B cell (primary cell): Measurements from ENCODE around the gene DPM1. TPM values are rescaled to one million over a fixed set of nuclear protein-coding genes. Genes with fewer than 3 reads are reported as not detected.
A peak's percentile ranks its signal among the peaks of the same experiment; 100 is the strongest.

Experiments
- ATAC-seq: fragments of 200-7000 bp; cut with Tn5 transposase; one replicate; pipeline ENCODE4 v1.10.0; 2021; ENCODE audit warnings: low read depth, mild to moderate bottlenecking, moderate number of reproducible peaks, moderate library complexity
- CTCF ChIA-PET: fragments of 350-600 bp; sonication (Branson Sonifier 250); formaldehyde crosslinking; loops from one replicate; lab custom pipeline; 2021; ENCODE audit warnings: antibody characterized with exemption, inconsistent platforms; lab: Charles Lee
- POLR2A ChIA-PET: fragments of 350-600 bp; sonication (Branson Sonifier 250); formaldehyde crosslinking; loops from one replicate; lab custom pipeline; 2021; ENCODE audit warnings: antibody characterized with exemption; lab: Charles Lee
- DNase-seq: peaks from one replicate; pipeline ENCODE4 v3.0.0; 2013
- H2AFZ ChIP-seq: 2 replicates; pipeline ENCODE4 v1.6.1; 2012; ENCODE audit warnings: mild to moderate bottlenecking, low read depth, low read length; ENCODE audit not compliant: insufficient read depth, poor library complexity, severe bottlenecking
- H3K27ac ChIP-seq, 2 donors: 1 replicate in 1 of 2; 2 replicates in 1 of 2; pipeline ENCODE4 v1.5.1; 2012 to 2013; ENCODE audit warnings: low read length in 2 of 2, mild to moderate bottlenecking in 2 of 2, moderate library complexity in 1 of 2
- H3K27me3 ChIP-seq, 4 experiments: fragments of 200-600 bp in 1 of 4; sonication (generic) in 1 of 4; replicated peaks in 1 of 4; 1 replicate in 2 of 4; 2 replicates in 2 of 4; pipeline versions ENCODE4 v1.6.1 to v1.7.0; 2013 to 2016; ENCODE audit warnings: low read length in 3 of 4, mild to moderate bottlenecking in 2 of 4, mixed read lengths in 1 of 4, moderate library complexity in 1 of 4; ENCODE audit not compliant: insufficient read depth in 4 of 4, control insufficient read depth in 3 of 4; ENCODE audit errors: control extremely low read depth in 1 of 4
- H3K36me3 ChIP-seq, 2 experiments: replicated peaks in 1 of 2; 1 replicate in 1 of 2; 2 replicates in 1 of 2; pipeline versions ENCODE4 v1.6.1 to v1.7.1; 2013; ENCODE audit warnings: low read length in 1 of 2; ENCODE audit not compliant: insufficient read depth in 2 of 2, control insufficient read depth in 1 of 2; ENCODE audit errors: control extremely low read depth in 1 of 2, extremely low read depth in 1 of 2
- H3K4me1 ChIP-seq, 2 donors: fragments of 200-600 bp in 1 of 2; sonication (generic) in 1 of 2; 1 replicate in 1 of 2; 2 replicates in 1 of 2; pipeline versions ENCODE4 v1.5.1 to v1.6.1; 2013 to 2017; ENCODE audit warnings: low read length in 2 of 2; ENCODE audit not compliant: control insufficient read depth in 2 of 2, insufficient read depth in 2 of 2
- H3K4me2 ChIP-seq: replicated peaks from 2 replicates; pipeline ENCODE3; 2012; ENCODE audit warnings: mild to moderate bottlenecking, low read depth, low read length; ENCODE audit not compliant: poor library complexity, severe bottlenecking
- H3K4me3 ChIP-seq, 5 experiments: fragments of 200-600 bp in 1 of 5; sonication (generic) in 1 of 5; 1 replicate in 3 of 5; 2 replicates in 2 of 5; pipeline versions ENCODE4 v1.5.1 to v1.7.0; 2011 to 2016; ENCODE audit warnings: low read length in 4 of 5, mild to moderate bottlenecking in 4 of 5, low read depth in 2 of 5, control low read depth in 1 of 5, moderate library complexity in 1 of 5; ENCODE audit not compliant: insufficient read depth in 1 of 5; ENCODE audit errors: control extremely low read depth in 1 of 5, extremely low read depth in 1 of 5
- H3K79me2 ChIP-seq: fragments of 200-600 bp; sonication (generic); one replicate; pipeline ENCODE4 v1.6.0; 2016; ENCODE audit warnings: low read length; ENCODE audit not compliant: control insufficient read depth, insufficient read depth
- H3K9ac ChIP-seq: fragments of 200-600 bp; sonication (generic); 2 replicates; pipeline ENCODE4 v1.6.1; 2017; ENCODE audit warnings: mild to moderate bottlenecking, low read length, moderate library complexity
- H3K9me3 ChIP-seq, 3 donors: one replicate each; pipeline versions ENCODE4 v1.6.1 to v1.7.1; 2013; ENCODE audit warnings: low read length in 2 of 3; ENCODE audit not compliant: control insufficient read depth in 2 of 3, insufficient read depth in 1 of 3; ENCODE audit errors: control extremely low read depth in 1 of 3
- H4K20me1 ChIP-seq: 2 replicates; pipeline ENCODE4 v1.6.0; 2012; ENCODE audit warnings: mild to moderate bottlenecking, low read length; ENCODE audit not compliant: insufficient read depth, control insufficient read depth, poor library complexity, severe bottlenecking
- H3K27ac Mint-ChIP-seq: one replicate; pipeline ENCODE4 v1.8.0; 2021; ENCODE audit warnings: mixed read lengths
- H3K27me3 Mint-ChIP-seq: one replicate; pipeline ENCODE4 v1.8.0; 2021; ENCODE audit warnings: mixed read lengths
- H3K4me1 Mint-ChIP-seq: one replicate; pipeline ENCODE4 v1.8.0; 2021; ENCODE audit warnings: mixed read lengths
- H3K4me3 Mint-ChIP-seq: one replicate; pipeline ENCODE4 v1.8.0; 2021; ENCODE audit warnings: mixed read lengths
- H3K9me3 Mint-ChIP-seq: one replicate; pipeline ENCODE4 v1.8.0; 2022; ENCODE audit warnings: mixed read lengths; ENCODE audit not compliant: insufficient read depth
- EZH2 ChIP-seq: IDR thresholded peaks from 2 replicates; pipeline ENCODE4 v1.6.1; 2012; ENCODE audit warnings: borderline replicate concordance, low read depth, mild to moderate bottlenecking, moderate library complexity, low read length; ENCODE audit not compliant: insufficient read depth, poor library complexity, severe bottlenecking
- WGBS: methylation state at CpG from one replicate; pipeline ENCODE4 v1.1.5; 2013; ENCODE audit warnings: missing lambda C conversion rate; ENCODE audit not compliant: insufficient coverage; 5-methylcytosine and 5-hydroxymethylcytosine counted together
- intact Hi-C: fragments of 100-400 bp; cut with micrococcal nuclease; formaldehyde crosslinking; loops from one replicate; pipeline ENCODE4 v1.10.0; 2022
- polyA plus RNA-seq: library from polyadenylated mRNA; depleted of rRNA; stranded (reverse); fragments of >200 nt; gene quantifications from 2 replicates; pipeline ENCODE4 v1.2.3, GENCODE V29; 2012
- total RNA-seq, 2 donors: library from RNA; stranded (reverse); fragments of 120-200 nt in 1 of 2; gene quantifications; 1 replicate in 1 of 2; 2 replicates in 1 of 2; pipeline versions ENCODE4 v1.2.3 to v1.2.4, GENCODE V29; 2013 to 2022
- TF ChIP-seq, protein P1 (sequence below): fragments of 200-600 bp; IDR thresholded peaks from one replicate; pipeline ENCODE4 v1.8.0; 2022; ENCODE audit warnings: antibody characterized with exemption, mild to moderate bottlenecking

The DPM1 gene
- total and polyA plus RNA-seq, 2 donors (not counting 1 experiment from before 2014, with no cell fraction given), result 13.4 to 35.2 TPM

DNA sequence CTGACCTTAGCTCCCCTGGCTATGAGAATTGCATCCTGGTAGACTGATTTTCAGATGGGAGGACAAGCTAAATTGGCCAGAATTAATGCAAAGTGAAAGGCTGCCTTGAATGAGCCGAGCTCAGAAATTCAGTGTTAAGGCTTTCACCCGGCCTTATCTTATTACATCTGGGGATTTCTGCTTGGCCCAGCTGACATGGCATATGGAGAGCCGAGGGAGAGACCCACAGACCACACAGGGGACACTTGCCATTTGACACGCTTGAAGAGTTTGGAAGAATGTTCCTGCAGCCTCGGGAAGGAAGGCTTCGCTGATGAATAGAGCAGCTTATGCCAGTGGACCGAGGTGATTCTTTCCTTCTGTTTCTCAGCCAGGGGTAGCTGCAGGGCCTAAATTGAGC lies 9.3 kb upstream of the DPM1 start:
- Mint-ChIP-seq H3K4me1 (no peaks in the 10 kb centered on the region), H3K27ac (no peak overlapping the region), H3K9me3 (no peaks in the 10 kb centered on the region), H3K27me3 (peaks cover 8% of the 10 kb centered on the region), H3K4me3 (no peak overlapping the region)
- Histone ChIP-seq H2AFZ (no peak overlapping the region), H3K4me2 (no peak overlapping the region), H3K79me2 (peaks cover 8% of the 10 kb centered on the region), H3K27me3 (peaks cover 0 to 8% (median under 1%) of the 10 kb centered on the region in 4 experiments), H4K20me1 (peaks cover 6% of the 10 kb centered on the region), H3K4me1 (no peaks in the 10 kb centered on the region), H3K36me3 (no peaks in the 10 kb centered on the region), H3K27ac (no peak overlapping the region), H3K4me3 (no peak overlapping the region), H3K9ac (no peak overlapping the region), H3K9me3 (no peaks in the 10 kb centered on the region)
- 59% methylated on average over 6 of the region's 7 CpGs for WGBS
- ATAC-seq, result no peak
- ChIA-PET POLR2A (interaction anchor here (0.7 kb wide), 2 partner anchors 119 to 433 kb away, joined by 3 to 4 read pairs; no protein-coding TSS in a partner anchor), CTCF (interaction anchor here (0.6 to 1.3 kb wide), 2 partner anchors 217 to 1646 kb away, joined by 3 read pairs; no protein-coding TSS in a partner anchor)
- no peak for DNase-seq
- intact Hi-C loops, result no loop called here
- TF ChIP-seq EZH2, result no peak
- TF ChIP-seq, protein P1, sequence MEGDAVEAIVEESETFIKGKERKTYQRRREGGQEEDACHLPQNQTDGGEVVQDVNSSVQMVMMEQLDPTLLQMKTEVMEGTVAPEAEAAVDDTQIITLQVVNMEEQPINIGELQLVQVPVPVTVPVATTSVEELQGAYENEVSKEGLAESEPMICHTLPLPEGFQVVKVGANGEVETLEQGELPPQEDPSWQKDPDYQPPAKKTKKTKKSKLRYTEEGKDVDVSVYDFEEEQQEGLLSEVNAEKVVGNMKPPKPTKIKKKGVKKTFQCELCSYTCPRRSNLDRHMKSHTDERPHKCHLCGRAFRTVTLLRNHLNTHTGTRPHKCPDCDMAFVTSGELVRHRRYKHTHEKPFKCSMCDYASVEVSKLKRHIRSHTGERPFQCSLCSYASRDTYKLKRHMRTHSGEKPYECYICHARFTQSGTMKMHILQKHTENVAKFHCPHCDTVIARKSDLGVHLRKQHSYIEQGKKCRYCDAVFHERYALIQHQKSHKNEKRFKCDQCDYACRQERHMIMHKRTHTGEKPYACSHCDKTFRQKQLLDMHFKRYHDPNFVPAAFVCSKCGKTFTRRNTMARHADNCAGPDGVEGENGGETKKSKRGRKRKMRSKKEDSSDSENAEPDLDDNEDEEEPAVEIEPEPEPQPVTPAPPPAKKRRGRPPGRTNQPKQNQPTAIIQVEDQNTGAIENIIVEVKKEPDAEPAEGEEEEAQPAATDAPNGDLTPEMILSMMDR, result no peak

DNA sequence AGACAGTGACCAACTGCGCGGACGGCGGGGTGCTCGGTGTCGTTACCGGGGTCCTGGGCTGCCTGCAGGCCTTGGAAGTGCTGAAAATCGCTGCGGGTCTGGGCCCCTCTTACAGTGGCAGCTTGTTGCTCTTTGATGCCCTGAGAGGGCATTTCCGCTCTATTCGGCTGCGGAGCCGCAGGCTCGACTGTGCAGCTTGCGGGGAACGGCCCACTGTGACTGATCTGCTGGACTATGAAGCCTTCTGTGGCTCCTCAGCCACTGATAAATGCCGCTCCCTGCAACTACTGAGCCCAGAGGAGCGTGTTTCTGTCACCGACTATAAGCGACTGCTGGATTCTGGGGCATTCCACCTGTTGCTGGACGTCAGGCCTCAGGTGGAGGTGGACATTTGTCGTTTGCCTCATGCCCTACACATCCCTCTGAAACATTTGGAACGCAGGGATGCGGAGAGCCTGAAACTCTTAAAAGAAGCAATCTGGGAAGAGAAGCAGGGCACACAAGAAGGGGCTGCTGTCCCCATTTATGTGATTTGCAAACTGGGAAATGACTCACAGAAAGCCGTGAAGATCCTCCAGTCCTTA lies 1.3 kb upstream of the DPM1 start:
- Mint-ChIP-seq H3K27ac (peak overlapping the region; percentile 99), H3K27me3 (no peaks in the 10 kb centered on the region), H3K4me1 (peaks cover 40% of the 10 kb centered on the region), H3K4me3 (peak overlapping the region; percentile 98), H3K9me3 (no peaks in the 10 kb centered on the region)
- Histone ChIP-seq H3K27me3 (no peaks in the 10 kb centered on the region), H3K79me2 (peaks cover 69% of the 10 kb centered on the region), H3K4me1 (peaks cover 24 to 26% of the 10 kb centered on the region in 2 donors), H4K20me1 (peaks cover 21% of the 10 kb centered on the region), H3K36me3 (peaks cover 0 to 10% of the 10 kb centered on the region in 2 experiments), H3K27ac (peak overlapping the region in 1 of 2 donors; percentile 99), H2AFZ (peak overlapping the region; percentile 95), H3K9ac (peak overlapping the region; percentile 91), H3K9me3 (no peaks in the 10 kb centered on the region), H3K4me2 (peak overlapping the region; percentile 84), H3K4me3 (peak overlapping the region; percentile 78 to 99 (median 86))
- DNase-seq (no peak), ATAC-seq (no peak)
- ChIA-PET POLR2A (interaction anchor here (1.2 to 2.1 kb wide), 2 partner anchors 28 to 1232 kb away, joined by 5 to 30 read pairs; partner anchors contain the start of genes ADNP and ZFP64), CTCF (interaction anchor here (3.0 kb wide), 1 partner anchor 27 kb away, joined by 31 read pairs; the partner anchor contains the start of gene ADNP)
- TF ChIP-seq EZH2, result no peak
- TF ChIP-seq, protein P1, result no peak
- 73% methylated on average over 25 of the region's 25 CpGs for WGBS
- intact Hi-C loops, result no loop called here
